A673 (cell line): Measurements from ENCODE around the gene ELOVL6. TPM values are rescaled to one million over a fixed set of nuclear protein-coding genes. Genes with fewer than 3 reads are reported as not detected.

Experiments used
- BruUV-seq: library from RNA; stranded (reverse); fragments of 400-500 nt; replicated peaks from 2 replicates; lab custom pipeline; 2021; lab: Mats Ljungman, UMichigan
- CTCF ChIA-PET: fragments of 300-600 bp; sonication (Branson Sonifier 250); formaldehyde crosslinking; loops from one replicate; lab custom pipeline; 2022; ENCODE audit warnings: antibody characterized with exemption; lab: Charles Lee
- POLR2A ChIA-PET: fragments of 300-600 bp; sonication (Branson Sonifier 250); formaldehyde crosslinking; loops from one replicate; lab custom pipeline; 2022; ENCODE audit warnings: antibody characterized with exemption; ENCODE audit not compliant: low non-redundant PET; lab: Charles Lee
- DNase-seq: peaks from one replicate; pipeline ENCODE4 v3.0.0-alpha.2; 2015; ENCODE audit warnings: low spot score
- H3K27ac ChIP-seq: fragments of 200-600 bp; sonication (generic); 2 replicates; pipeline ENCODE4 v1.5.1; 2016; ENCODE audit warnings: mixed run types, low read depth, mild to moderate bottlenecking, mixed read lengths, antibody characterized with exemption, low read length; ENCODE audit not compliant: poor library complexity, severe bottlenecking
- H3K27me3 ChIP-seq: fragments of 200-600 bp; sonication (generic); replicated peaks from 2 replicates; pipeline ENCODE4 v1.6.1; 2017; ENCODE audit warnings: mixed run types, low read depth, mild to moderate bottlenecking, mixed read lengths, antibody characterized with exemption, low read length; ENCODE audit not compliant: insufficient read depth, poor library complexity
- H3K36me3 ChIP-seq: fragments of 200-600 bp; sonication (generic); 2 replicates; pipeline ENCODE4 v1.6.1; 2016; ENCODE audit warnings: mixed run types, mild to moderate bottlenecking, mixed read lengths, antibody characterized with exemption, low read length; ENCODE audit not compliant: insufficient read depth, poor library complexity, severe bottlenecking
- H3K4me1 ChIP-seq: fragments of 200-600 bp; sonication (generic); 2 replicates; pipeline ENCODE4 v1.6.1; 2017; ENCODE audit warnings: mixed run types, mild to moderate bottlenecking, mixed read lengths, antibody characterized with exemption, low read length; ENCODE audit not compliant: insufficient read depth, poor library complexity, severe bottlenecking
- H3K4me3 ChIP-seq: fragments of 200-600 bp; sonication (generic); 2 replicates; pipeline ENCODE4 v1.5.1; 2016; ENCODE audit warnings: low read depth, mixed run types, mild to moderate bottlenecking, mixed read lengths, low read length; ENCODE audit not compliant: poor library complexity, severe bottlenecking
- H3K9me3 ChIP-seq: fragments of 200-600 bp; sonication (generic); 2 replicates; pipeline ENCODE4 v1.6.1; 2016; ENCODE audit warnings: mixed run types, low read depth, mild to moderate bottlenecking, mixed read lengths, antibody characterized with exemption, low read length; ENCODE audit not compliant: poor library complexity, severe bottlenecking
- CTCF ChIP-seq: fragments of 300-800, 200-600 bp; sonication (generic); conservative IDR thresholded peaks from 2 replicates; pipeline ENCODE4 v1.5.1; 2017; ENCODE audit warnings: low read depth, mild to moderate bottlenecking, antibody characterized with exemption, low read length, moderate library complexity, mixed read lengths
- EZH2 ChIP-seq: fragments of 200-600 bp; sonication (generic); IDR thresholded peaks from 2 replicates; pipeline ENCODE4 v1.6.1; 2017; ENCODE audit warnings: borderline replicate concordance, low read depth, mild to moderate bottlenecking, mixed read lengths, antibody characterized with exemption, low read length; ENCODE audit not compliant: poor library complexity, severe bottlenecking
- intact Hi-C: fragments of 100-400 bp; cut with micrococcal nuclease; formaldehyde crosslinking; loops from one replicate; pipeline ENCODE4 v1.10.0; 2022; ENCODE audit not compliant: unreplicated experiment
- total RNA-seq: library from RNA; stranded (reverse); gene quantifications from 2 replicates; pipeline ENCODE4 v1.2.3, GENCODE V29; 2021

The ELOVL6 gene
- total RNA-seq, 1 experiment from 2014 or later: 50.0 TPM

- H3K4me1 ChIP-seq: no peaks in the 10 kb centered on the region
- BruUV-seq: no TSS peak
- no peak for DNase-seq
- ChIA-PET POLR2A (no interaction called here), CTCF (no interaction called here)
- no peaks in the 10 kb centered on the region for H3K36me3 ChIP-seq
- TF ChIP-seq EZH2: no peak
- no peak for TF ChIP-seq CTCF
- H3K9me3 ChIP-seq: no peaks in the 10 kb centered on the region
- no peaks in the 10 kb centered on the region for H3K27me3 ChIP-seq
- intact Hi-C loops: no loop called here
- H3K4me3 ChIP-seq: no peak overlapping the region
- no peak overlapping the region for H3K27ac ChIP-seq
These were observed 26.4 kb downstream of the ELOVL6 start for GRCh38 chr4:110171971-110172370.

DNA sequence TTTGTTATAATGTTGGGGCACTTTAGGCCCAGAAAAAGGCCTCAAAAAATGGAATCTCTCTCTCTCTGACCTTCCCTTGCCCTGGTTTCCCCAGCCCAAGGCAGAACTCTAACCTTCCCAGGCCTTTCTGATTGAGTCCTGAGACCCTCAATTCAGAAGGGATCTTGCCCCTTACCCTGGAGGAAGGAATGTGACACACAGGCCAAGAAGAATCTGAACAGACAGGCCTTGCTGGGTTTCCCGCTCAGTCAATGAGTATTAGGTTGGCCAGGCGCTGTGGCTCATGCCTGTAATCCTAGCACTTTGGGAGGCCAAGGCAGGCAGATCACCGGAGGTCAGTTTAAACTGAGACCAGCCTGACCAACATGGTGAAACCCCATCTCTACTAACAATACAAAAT is 27.6 kb downstream of the ELOVL6 start:
- TF ChIP-seq CTCF (no peak), EZH2 (no peak)
- POLR2A ChIA-PET: interaction anchor here (0.6 kb wide), 1 partner anchor 1922 kb away, joined by 5 read pairs; no protein-coding TSS in a partner anchor
- CTCF ChIA-PET: no interaction called here
- BruUV-seq: no TSS peak
- Histone ChIP-seq H3K36me3 (no peaks in the 10 kb centered on the region), H3K27me3 (no peaks in the 10 kb centered on the region), H3K9me3 (no peaks in the 10 kb centered on the region), H3K27ac (no peak overlapping the region), H3K4me1 (peaks cover 7% of the 10 kb centered on the region), H3K4me3 (no peak overlapping the region)
- intact Hi-C loops: no loop called here
- no peak for DNase-seq

DNA sequence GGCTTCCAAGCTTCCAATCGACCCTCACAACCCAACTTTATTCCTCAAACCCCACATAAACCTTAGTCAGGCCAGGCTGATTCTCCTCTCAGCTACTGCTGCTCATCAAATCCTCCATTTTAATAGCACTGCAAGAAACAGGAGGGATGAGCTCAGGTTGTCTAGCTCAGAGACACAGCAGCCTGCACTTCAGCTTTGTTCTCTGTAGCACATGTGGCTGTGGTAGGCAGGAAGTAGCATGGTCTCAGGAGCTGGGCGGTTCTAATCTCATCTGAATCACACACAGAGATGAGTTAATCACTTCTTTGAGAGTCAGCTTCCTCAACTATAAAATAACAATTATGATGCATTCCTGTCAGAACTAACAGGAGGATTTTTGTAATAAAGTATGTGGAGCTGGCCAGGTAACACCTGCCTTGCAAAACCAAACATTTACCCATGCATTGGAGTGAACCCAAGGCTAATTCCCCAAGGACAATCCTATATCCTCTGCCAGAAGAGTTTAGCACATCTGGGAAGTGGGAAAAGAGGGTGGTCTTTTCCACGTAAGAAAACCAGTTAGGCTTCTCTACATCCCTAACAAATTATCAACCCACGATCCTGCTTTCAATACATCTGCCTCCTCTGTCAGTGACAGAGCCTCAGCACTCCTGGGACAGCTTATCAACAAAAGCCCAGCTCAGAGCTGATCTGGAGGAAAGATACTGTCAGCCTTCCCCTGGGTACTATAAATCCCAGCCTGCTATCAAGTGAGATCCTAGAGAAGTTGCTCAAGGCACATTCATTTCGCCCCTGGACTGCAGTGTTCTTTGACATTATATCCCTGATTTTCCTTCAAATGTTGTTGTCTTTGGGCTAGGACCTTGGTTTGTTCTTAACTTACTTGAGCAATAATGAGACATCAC is 32.8 kb downstream of the ELOVL6 start:
- ChIA-PET CTCF (no interaction called here), POLR2A (interaction anchor here (0.5 kb wide), 1 partner anchor 83 kb away, joined by 3 read pairs; no protein-coding TSS in a partner anchor)
- no TSS peak for BruUV-seq
- Histone ChIP-seq H3K27me3 (no peaks in the 10 kb centered on the region), H3K4me1 (peaks cover 33% of the 10 kb centered on the region), H3K4me3 (no peak overlapping the region), H3K9me3 (no peaks in the 10 kb centered on the region), H3K36me3 (no peaks in the 10 kb centered on the region), H3K27ac (peak overlapping the region; percentile 69)
- DNase-seq: peak; percentile 86
- TF ChIP-seq CTCF (no peak), EZH2 (no peak)
- intact Hi-C loops: no loop called here
